HG02870 (cell line): ENCODE results near the gene ATP5F1E.

Experiments
- ATAC-seq: cut with Tn5 transposase; IDR thresholded peaks from one replicate; pipeline ENCODE4 v1.9.1; 2021; ENCODE audit warnings: mild to moderate bottlenecking, moderate library complexity; ENCODE audit not compliant: unreplicated experiment

ATP5F1E gene

DNA sequence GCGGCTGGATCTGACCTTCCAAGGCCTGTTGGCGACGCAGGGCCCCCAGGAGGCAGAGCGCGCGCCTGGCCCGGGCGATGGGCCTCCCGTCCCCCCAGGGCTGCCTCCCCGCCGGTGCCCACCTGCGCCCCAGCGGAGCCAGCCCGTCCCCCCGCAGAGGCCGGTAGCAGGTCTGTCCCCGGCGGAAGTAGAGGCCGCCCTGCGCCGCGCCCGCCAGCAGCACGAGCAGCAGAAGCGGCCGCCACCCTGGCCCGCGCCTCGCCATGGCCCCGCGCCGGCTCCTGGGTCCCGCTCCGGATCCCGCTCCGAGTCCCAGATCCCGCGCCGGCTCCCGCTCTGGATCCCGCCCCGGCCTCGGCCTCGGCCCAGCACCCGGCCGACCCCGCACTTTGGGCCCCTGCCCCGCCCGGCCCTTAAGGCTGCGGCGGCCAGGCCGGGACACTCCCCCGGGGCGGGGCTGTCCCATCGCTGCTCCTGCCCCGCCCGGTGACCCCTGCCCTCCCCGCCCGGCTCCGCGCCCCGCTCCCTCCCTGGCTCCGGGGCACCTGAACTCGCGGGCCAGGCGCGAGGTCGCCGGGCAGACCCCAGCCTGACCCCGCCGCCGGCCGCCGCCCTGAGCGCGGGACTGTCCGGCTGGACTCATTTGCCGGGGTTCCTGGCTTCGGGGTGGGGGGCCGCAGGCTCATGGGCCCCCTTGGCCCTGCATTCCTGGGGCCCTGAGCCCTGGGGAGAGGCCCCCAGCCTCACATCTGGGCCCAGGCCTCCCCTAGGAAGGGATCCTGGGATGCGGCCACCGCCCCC, 25.1 kb downstream of the ATP5F1E start, which contains the start of gene CTSZ:
Gene CTSZ, minus strand, starts transcription at position 391 of the 801 bp plus-strand sequence. Its CDS starts 126 bp downstream, at position 265.
- peak; percentile 26 for ATAC-seq

DNA sequence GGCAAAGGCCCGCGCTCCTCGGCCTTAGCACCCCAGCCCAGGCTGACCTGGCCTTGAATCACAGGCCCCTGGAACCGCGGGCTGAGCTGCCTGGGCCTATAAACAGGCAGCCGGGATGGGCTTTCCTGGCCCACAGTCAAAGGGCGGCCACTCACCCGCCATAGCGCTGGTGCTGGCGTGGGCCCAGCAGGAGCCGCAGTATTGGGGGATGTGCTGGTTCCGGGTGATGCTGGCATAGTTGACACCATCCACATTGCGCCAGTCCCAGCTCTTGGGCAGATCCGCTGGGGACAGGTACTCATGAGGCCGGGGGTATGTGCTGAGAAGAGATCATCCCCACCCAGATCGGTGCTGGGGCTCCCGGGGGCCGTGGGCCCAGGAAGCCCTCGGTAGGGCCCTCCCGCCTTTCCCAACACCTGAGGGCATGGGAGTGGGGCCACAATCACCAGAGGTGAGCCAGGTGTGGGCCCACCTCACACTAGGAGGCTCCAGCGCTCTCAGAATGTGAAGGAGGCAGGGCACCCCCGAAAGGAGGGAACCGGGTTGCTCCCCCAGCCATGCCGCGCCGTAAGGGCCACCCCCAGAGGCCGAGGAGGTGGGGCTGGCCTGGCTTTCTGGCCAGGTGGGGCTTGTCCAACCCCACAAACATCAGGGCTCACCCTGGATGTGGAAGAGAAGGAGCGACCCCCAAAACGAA, 25.8 kb downstream of the ATP5F1E start:
- no peak for ATAC-seq

DNA sequence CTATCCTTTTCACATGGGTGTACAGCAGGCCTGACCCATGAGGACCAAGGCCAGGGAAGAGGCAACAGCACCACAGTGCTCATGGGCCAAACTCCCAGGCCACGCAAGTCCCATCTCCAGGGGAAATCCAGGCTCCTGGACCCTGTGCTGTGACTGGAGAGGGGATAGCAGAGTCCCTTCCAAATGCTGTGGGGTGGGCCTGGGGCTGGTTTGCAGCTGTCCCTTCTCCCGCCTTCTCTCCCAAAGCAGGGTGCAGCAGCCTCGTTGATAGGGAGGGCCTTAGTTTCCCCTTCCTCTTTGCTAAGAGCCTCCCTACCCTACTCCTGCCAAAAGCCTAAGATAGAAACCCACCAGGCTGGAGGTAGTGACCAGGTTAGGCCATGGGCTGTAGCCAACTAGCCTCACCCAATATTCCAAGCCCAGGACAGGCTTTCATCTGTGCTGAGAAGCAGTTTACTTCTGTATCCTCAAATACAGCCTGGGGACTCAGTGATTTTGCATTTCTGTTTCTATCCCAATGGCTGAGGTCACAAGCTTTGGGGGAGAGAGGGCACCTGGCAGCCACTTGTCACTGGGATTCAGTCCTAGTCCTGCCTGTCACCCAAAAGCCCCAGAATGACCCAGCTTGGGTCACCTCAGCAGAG, 26.5 kb downstream of the ATP5F1E start:
- ATAC-seq, result no peak

DNA sequence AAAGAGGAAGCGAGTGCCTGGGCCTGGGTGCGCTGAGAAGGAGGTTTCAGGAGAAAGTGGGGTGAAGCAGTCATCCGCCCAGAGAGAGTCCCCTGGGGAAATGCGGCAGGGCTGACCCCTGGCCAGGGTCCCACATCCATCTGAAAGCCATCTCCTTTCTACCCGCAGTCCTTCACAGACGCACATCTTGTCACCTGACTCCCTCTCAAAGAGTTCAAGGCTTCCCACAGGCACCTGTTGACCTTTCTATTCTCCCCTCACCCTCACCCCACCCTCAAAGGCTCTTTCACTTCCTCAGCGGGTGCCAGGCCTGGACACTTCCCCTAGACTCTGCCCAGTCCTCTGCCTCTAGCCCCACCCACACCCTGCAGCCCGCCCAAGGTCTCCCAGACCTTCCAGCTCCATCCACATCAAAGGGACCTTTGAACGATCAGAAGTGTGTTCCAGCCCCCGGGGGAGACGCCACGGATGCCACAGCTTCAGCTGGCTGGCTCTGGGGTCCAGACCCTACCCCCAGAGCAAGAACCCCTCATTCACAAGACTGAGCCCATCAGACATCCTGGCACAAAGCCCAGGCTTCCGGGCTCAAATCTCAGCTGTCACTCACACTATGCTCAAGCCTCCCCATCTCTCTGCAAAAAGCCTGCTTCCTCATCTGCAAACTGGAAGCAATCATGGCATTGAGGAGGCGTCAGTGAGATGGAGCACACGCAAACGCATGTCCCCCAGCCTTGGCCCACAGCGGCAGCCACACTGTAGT, 27.2 kb downstream of the ATP5F1E start:
- ATAC-seq, result peak; percentile 41

DNA sequence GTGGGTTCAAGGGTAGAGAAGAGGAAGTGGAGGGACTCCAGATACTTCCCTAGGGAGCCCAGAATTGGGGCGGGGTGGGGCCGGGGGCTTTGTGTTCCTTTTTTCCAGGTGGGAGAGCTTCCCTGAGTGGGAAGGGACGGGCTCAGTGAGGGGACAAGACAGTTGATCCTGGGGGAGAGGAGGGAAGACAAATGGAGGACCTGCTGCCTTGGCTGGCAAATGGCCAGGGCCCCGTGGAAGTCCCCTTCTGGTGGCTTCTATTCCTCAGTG, 27.7 kb downstream of the ATP5F1E start:
- ATAC-seq, result no peak

DNA sequence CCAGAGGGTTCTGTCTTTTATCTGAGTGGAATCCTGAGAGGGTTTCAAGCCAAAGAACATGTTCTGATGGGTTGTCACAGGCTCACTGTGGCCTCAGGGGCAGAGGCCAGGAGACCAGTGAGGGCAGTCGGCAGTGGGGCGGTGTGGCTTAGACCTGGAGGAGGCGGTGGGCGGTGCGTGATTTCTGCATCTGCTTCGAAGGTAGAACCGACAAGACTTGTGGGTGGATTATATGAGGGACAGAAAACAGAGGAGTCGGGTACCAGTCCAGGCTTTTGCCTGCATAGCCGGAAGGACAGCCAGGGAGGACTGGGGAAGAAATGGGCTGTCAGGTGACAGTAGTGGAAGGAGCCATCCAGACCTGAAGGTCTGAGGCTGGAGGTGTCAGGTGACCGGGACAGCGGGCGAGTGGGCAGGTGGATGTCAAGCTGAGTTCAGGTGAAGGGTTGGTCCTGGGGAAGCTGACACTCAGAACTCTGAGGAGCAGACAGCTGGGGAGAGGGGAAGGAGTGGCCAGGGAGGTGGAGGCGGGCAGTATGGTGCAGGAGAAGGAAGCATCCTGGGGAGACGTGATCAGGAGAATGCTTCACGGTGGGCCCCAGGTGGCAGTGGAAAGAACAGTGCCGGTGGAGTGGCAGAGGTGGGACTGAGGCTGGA, 28.2 kb downstream of the ATP5F1E start:
- no peak for ATAC-seq

DNA sequence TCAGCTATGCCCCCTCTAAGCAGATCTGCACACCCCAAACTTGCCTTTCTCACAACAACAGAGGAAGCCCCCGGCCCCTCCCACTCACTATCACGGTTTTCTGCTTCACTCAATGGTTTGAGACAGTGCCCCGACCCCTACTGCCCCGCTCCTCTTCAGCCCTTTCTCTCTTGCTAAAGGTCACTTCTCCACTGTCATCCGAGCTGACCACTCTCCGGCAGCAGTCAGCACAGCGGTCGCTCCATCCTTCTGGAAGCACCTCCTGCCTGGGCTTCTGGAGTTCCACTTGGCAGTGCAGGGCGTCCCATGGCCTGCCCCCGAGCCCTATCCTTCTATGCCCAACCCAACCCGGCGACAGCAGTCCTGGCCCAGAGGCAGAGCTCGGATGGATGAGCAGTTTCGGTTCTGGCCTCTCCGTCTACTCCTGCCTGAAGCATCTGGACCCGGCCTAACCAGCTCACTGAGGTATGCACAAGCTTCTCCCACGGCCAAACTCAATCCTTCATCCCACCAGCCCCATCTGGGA, 29.2 kb downstream of the ATP5F1E start:
- ATAC-seq, result no peak

DNA sequence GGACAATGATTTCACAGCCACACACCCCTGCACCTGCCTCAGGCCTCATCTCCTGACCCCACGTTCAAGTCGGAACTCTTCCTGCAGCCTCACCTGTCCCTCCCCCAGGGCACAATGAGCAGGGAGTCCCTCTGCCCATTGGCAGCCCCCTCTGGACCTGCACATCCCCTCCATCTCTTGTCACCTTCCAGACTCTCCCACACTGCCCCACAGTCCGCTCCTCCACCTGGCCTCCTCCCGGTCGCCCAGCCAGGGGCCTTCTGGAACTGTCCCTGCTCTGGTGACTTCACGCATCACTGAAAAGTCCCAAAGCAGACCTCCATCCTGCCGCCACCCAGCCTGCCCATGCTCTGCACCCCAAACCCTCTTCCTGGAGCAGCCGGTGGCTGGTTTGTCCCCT, 29.7 kb downstream of the ATP5F1E start:
- no peak for ATAC-seq

DNA sequence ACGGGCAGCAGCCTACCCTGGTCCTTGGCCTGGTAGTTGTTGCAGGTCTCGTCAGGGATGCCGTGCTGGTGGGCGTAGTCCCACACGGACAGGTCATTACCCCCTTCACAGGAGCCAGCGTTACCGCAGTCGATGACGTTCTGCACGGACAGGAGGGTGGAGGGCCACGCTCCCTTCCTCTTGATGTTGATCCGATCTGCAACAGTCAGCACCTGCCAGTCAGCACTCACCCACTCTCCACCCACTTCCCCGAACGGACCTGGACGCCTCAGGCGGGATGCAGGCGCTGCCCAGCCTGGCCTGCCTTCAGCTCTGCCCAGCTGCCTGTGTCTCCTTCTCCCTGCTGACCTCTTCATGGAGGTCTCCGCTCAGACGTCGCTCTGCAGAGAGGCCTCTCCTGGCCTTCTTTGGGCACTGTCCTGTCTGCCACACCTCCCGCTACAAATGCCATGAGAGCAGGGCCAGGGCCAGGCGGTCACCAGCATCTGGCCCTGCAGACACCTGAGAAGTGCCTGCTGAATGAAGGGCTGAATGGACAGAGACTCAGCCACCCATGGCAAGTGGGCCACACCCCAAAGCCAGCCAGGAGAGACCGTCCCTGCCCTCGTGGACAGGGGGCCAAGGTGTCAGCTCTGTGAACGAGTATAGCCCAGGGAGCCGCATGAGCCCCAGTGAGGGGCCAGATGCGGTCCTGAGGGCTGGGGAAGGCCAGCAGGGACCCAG, 30.5 kb downstream of the ATP5F1E start:
- ATAC-seq, result no peak

DNA sequence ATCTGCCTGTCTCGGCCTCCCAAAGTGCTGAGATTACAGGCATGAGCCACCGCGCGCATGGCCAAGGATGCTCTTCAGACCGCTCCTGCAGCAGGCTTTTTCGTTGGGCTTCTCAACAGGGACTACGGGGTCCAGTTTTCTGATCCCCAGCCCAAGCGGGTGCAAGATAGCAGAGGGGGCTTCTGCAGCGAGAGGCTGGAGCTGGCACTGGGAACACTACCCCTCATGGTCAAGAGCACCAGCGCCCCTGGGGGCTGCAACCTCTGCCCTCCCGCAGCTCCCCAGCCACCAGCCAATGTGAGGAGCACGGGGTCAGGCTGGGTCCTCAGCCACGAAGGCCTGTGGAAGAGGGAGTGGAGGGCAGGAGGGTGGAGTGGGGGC, 31.1 kb downstream of the ATP5F1E start:
- no peak for ATAC-seq

DNA sequence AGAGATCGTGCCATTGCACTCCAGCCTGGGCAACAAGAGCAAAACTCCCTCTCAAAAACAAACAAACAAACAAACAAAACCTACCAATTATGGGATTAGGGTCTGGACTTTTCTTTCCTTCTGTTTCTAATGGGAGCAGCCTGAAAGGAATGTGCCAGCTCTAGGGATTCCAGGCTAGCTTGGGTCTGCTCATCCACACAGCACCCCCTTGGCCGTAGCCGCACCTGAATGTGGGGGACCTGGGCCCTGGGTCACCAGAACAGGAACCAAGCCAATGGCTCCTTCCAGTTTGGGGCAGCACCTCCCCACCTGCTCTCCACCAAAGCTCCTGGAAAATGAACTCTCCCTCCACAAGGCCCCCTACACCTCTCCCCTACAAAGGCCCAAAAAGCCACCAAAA, 31.8 kb downstream of the ATP5F1E start:
- ATAC-seq, result no peak

DNA sequence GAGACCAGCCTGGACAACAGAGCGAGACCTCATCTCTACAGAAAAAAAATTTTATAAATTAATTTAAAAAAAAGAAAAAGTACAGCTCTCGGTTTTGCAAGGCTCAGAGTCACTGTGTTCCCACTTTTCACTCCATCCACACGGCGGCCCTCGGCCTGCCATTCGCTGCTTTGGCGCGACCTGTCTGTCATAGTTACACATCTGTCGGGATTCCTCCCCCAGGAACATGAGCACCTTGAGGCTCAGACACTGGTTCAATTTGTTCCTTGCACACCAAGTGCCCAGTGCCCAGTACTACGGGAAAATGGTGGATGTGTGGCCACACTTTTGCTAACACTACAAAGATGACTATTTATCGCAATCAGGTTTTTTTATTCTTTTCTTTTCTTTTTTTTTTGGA, 33.5 kb downstream of the ATP5F1E start:
- ATAC-seq, result no peak

DNA sequence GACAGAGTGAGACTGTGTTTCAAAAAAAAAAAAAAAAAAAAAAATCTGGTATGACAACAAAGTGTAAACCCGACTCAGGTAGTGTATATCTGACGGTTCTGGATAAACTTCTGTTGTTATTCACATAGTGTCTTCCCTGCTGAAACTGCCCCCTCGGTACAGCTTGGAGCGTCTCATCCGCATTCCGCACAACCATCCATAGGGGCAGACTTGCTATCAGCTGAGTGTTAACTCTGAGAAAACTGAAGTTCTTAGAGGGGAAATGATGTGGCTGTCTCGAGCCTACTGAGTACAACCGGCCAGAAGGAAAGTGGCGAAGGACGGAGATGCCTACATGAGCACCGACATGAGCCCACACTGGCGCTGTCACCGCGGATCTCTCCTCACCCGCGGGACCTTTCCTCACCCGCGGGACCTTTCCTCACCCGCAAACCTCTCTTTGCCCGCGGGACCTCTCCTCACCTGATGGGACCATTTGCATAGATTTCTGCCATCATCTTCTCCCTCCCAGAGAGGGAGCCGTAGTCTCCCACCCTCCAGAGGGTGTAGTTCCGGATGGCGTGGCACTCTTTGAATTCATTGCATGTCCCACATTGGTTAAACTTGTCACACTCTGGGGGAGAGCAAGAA, 34.9 kb downstream of the ATP5F1E start:
- ATAC-seq, result no peak

DNA sequence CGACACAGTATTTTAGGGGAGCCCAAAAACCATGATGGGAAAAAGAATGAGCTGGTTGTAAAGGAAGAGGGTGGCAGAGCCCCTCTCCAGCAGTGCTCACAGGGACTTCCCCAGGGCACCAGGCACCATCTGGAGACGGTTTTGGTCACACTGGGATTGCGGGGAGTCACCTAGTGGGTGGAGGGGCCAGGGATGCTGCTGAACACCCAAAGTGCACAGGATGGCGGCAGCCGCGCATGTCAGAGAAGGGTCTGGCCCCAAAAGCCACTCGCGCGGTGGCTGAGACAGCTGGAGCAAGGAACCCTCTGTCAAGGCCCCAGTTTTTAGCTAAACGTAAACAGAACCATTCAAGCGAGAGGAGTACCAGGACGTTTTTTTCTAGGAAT, 35.9 kb downstream of the ATP5F1E start:
- ATAC-seq, result no peak

DNA sequence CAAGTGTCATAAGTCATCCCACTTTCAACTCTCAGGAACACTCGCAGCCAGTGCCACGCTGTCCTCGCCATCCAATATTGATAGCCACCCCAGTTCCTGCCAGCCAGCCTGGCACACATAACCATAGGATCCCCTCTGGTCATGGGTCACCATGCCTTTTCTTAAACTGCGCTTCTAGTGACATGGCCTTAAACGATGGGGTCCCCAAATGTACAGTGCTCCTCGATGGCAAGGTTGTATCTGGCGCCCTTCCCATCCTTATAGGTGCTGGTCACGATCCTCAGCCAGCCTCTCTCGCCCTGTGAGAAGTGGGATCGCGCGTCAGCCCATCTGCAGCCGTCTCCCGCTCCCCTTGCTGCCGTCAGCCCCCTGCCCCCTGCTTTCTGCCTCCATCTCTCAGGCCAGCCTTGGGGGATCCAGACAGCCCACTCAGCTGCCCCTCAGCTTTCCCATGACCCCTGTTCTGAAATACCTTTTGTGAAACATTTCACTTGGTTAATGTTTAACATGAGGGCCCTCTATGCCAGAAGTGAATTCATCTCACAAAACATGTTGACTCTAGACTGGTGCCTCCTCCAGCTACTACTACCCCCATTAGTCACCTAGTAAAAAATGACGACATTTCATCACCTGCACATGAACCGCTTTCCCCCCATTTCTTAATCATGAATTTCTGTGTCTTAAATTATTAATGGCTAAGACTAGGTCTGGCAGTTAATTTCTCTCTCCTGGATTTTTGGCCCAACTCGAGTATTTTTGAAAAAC, 36.5 kb downstream of the ATP5F1E start:
- no peak for ATAC-seq

DNA sequence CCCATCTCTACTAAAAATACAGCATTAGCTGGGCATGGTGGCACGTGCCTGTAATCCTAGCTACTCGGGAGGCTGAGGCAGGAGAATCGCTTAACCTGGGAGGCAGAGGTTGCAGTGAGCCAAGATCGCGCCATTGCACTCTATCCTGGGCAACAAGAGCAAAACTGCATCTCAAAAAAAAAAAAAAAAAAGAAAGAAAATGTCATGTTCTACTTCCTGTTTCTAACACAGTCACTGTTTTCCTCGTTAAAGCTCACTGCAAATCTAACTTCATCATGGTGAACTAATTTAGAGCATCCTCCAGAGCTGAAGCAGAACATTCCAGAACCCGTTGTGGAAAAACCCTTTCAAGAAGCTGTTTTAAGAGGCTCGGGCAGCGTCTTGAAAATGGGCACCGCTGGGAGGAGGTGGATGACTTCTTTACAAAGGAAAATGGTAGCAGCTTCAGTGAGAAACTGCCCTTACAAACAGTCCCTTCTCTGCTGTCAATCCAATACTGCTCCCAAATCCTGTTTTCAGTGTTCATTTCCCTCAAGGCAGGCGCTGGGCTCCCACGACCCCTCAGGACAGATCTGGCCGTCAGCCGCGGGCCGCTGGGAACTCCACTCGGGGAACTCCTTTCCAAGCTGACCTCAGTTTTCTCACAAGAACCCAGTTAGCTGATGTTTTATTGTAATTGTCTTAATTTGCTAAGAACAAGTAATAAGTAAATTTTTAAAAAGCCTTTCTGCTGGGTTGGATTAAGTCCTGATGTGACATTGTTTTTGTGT, 37.6 kb downstream of the ATP5F1E start:
- ATAC-seq, result no peak

DNA sequence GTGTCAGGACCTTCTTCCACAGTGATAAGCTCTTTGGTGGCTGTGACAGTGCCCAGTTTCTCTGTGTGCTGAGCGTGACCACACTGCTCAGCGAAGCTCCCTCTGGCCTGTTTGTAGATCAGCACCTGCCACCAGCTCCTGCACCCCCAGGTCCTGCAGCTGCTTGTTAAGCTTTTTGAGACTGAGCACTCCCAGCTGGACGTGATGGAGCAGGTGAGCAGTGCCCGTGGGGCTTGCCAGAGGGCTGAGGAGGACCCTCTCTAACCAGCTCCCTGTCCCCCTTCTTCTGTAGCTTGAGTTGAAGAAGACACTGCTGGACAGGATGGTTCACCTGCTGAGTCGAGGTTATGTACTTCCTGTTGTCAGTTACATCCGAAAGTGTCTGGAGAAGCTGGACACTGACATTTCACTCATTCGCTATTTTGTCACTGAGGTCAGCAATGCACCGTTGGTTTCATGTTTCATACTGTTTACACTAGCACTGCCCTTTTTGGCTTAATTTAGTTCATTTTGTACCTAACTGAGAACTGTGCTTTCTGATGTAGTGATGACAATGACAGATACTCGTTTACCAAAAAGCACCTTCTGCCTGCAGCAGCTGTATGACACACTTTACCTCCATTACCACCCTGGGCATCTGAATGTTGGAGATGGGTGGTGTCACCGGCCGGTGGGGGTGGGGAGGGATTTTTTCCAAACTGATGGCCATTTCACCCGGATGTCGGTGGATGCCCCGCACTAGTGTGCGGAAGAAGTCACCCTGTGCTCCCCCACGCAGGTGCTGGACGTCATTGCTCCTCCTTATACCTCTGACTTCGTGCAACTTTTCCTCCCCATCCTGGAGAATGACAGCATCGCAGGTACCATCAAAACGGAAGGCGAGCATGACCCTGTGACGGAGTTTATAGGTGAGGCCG, 38.5 kb downstream of the ATP5F1E start:
- no peak for ATAC-seq
